B cell (primary cell): ENCODE data around the gene MACROH2A1. TPM values are rescaled to one million over a fixed set of nuclear protein-coding genes. Genes with fewer than 3 reads are reported as not detected.

Experiments used
- ATAC-seq: fragments of 200-7000 bp; cut with Tn5 transposase; one replicate; pipeline ENCODE4 v1.10.0; 2021; ENCODE audit warnings: low read depth, mild to moderate bottlenecking, moderate number of reproducible peaks, moderate library complexity
- CTCF ChIA-PET: fragments of 350-600 bp; sonication (Branson Sonifier 250); formaldehyde crosslinking; loops from one replicate; lab custom pipeline; 2021; ENCODE audit warnings: antibody characterized with exemption, inconsistent platforms; lab: Charles Lee
- POLR2A ChIA-PET: fragments of 350-600 bp; sonication (Branson Sonifier 250); formaldehyde crosslinking; loops from one replicate; lab custom pipeline; 2021; ENCODE audit warnings: antibody characterized with exemption; lab: Charles Lee
- DNase-seq: peaks from one replicate; pipeline ENCODE4 v3.0.0; 2013
- H2AFZ ChIP-seq: 2 replicates; pipeline ENCODE4 v1.6.1; 2012; ENCODE audit warnings: mild to moderate bottlenecking, low read depth, low read length; ENCODE audit not compliant: insufficient read depth, poor library complexity, severe bottlenecking
- H3K27ac ChIP-seq, 2 donors: 1 replicate in 1 of 2; 2 replicates in 1 of 2; pipeline ENCODE4 v1.5.1; 2012 to 2013; ENCODE audit warnings: low read length in 2 of 2, mild to moderate bottlenecking in 2 of 2, moderate library complexity in 1 of 2
- H3K27me3 ChIP-seq, 4 experiments: fragments of 200-600 bp in 1 of 4; sonication (generic) in 1 of 4; replicated peaks in 1 of 4; 1 replicate in 2 of 4; 2 replicates in 2 of 4; pipeline versions ENCODE4 v1.6.1 to v1.7.0; 2013 to 2016; ENCODE audit warnings: low read length in 3 of 4, mild to moderate bottlenecking in 2 of 4, mixed read lengths in 1 of 4, moderate library complexity in 1 of 4; ENCODE audit not compliant: insufficient read depth in 4 of 4, control insufficient read depth in 3 of 4; ENCODE audit errors: control extremely low read depth in 1 of 4
- H3K36me3 ChIP-seq, 2 experiments: replicated peaks in 1 of 2; 1 replicate in 1 of 2; 2 replicates in 1 of 2; pipeline versions ENCODE4 v1.6.1 to v1.7.1; 2013; ENCODE audit warnings: low read length in 1 of 2; ENCODE audit not compliant: insufficient read depth in 2 of 2, control insufficient read depth in 1 of 2; ENCODE audit errors: control extremely low read depth in 1 of 2, extremely low read depth in 1 of 2
- H3K4me1 ChIP-seq, 2 donors: fragments of 200-600 bp in 1 of 2; sonication (generic) in 1 of 2; 1 replicate in 1 of 2; 2 replicates in 1 of 2; pipeline versions ENCODE4 v1.5.1 to v1.6.1; 2013 to 2017; ENCODE audit warnings: low read length in 2 of 2; ENCODE audit not compliant: control insufficient read depth in 2 of 2, insufficient read depth in 2 of 2
- H3K4me2 ChIP-seq: replicated peaks from 2 replicates; pipeline ENCODE3; 2012; ENCODE audit warnings: mild to moderate bottlenecking, low read depth, low read length; ENCODE audit not compliant: poor library complexity, severe bottlenecking
- H3K4me3 ChIP-seq, 5 experiments: fragments of 200-600 bp in 1 of 5; sonication (generic) in 1 of 5; 1 replicate in 3 of 5; 2 replicates in 2 of 5; pipeline versions ENCODE4 v1.5.1 to v1.7.0; 2011 to 2016; ENCODE audit warnings: low read length in 4 of 5, mild to moderate bottlenecking in 4 of 5, low read depth in 2 of 5, control low read depth in 1 of 5, moderate library complexity in 1 of 5; ENCODE audit not compliant: insufficient read depth in 1 of 5; ENCODE audit errors: control extremely low read depth in 1 of 5, extremely low read depth in 1 of 5
- H3K79me2 ChIP-seq: fragments of 200-600 bp; sonication (generic); one replicate; pipeline ENCODE4 v1.6.0; 2016; ENCODE audit warnings: low read length; ENCODE audit not compliant: control insufficient read depth, insufficient read depth
- H3K9ac ChIP-seq: fragments of 200-600 bp; sonication (generic); 2 replicates; pipeline ENCODE4 v1.6.1; 2017; ENCODE audit warnings: mild to moderate bottlenecking, low read length, moderate library complexity
- H3K9me3 ChIP-seq, 3 donors: one replicate each; pipeline versions ENCODE4 v1.6.1 to v1.7.1; 2013; ENCODE audit warnings: low read length in 2 of 3; ENCODE audit not compliant: control insufficient read depth in 2 of 3, insufficient read depth in 1 of 3; ENCODE audit errors: control extremely low read depth in 1 of 3
- H4K20me1 ChIP-seq: 2 replicates; pipeline ENCODE4 v1.6.0; 2012; ENCODE audit warnings: mild to moderate bottlenecking, low read length; ENCODE audit not compliant: insufficient read depth, control insufficient read depth, poor library complexity, severe bottlenecking
- H3K27ac Mint-ChIP-seq: one replicate; pipeline ENCODE4 v1.8.0; 2021; ENCODE audit warnings: mixed read lengths
- H3K27me3 Mint-ChIP-seq: one replicate; pipeline ENCODE4 v1.8.0; 2021; ENCODE audit warnings: mixed read lengths
- H3K4me1 Mint-ChIP-seq: one replicate; pipeline ENCODE4 v1.8.0; 2021; ENCODE audit warnings: mixed read lengths
- H3K4me3 Mint-ChIP-seq: one replicate; pipeline ENCODE4 v1.8.0; 2021; ENCODE audit warnings: mixed read lengths
- H3K9me3 Mint-ChIP-seq: one replicate; pipeline ENCODE4 v1.8.0; 2022; ENCODE audit warnings: mixed read lengths; ENCODE audit not compliant: insufficient read depth
- EZH2 ChIP-seq: IDR thresholded peaks from 2 replicates; pipeline ENCODE4 v1.6.1; 2012; ENCODE audit warnings: borderline replicate concordance, low read depth, mild to moderate bottlenecking, moderate library complexity, low read length; ENCODE audit not compliant: insufficient read depth, poor library complexity, severe bottlenecking
- WGBS: methylation state at CpG from one replicate; pipeline ENCODE4 v1.1.5; 2013; ENCODE audit warnings: missing lambda C conversion rate; ENCODE audit not compliant: insufficient coverage; 5-methylcytosine and 5-hydroxymethylcytosine counted together
- intact Hi-C: fragments of 100-400 bp; cut with micrococcal nuclease; formaldehyde crosslinking; loops from one replicate; pipeline ENCODE4 v1.10.0; 2022
- polyA plus RNA-seq: library from polyadenylated mRNA; depleted of rRNA; stranded (reverse); fragments of >200 nt; gene quantifications from 2 replicates; pipeline ENCODE4 v1.2.3, GENCODE V29; 2012
- total RNA-seq, 2 donors: library from RNA; stranded (reverse); fragments of 120-200 nt in 1 of 2; gene quantifications; 1 replicate in 1 of 2; 2 replicates in 1 of 2; pipeline versions ENCODE4 v1.2.3 to v1.2.4, GENCODE V29; 2013 to 2022
- TF ChIP-seq, protein P1 (sequence below): fragments of 200-600 bp; IDR thresholded peaks from one replicate; pipeline ENCODE4 v1.8.0; 2022; ENCODE audit warnings: antibody characterized with exemption, mild to moderate bottlenecking

Gene MACROH2A1
- total and polyA plus RNA-seq, 2 donors (not counting 1 experiment from before 2014, with no cell fraction given) = 80.1 to 99.7 TPM

DNA sequence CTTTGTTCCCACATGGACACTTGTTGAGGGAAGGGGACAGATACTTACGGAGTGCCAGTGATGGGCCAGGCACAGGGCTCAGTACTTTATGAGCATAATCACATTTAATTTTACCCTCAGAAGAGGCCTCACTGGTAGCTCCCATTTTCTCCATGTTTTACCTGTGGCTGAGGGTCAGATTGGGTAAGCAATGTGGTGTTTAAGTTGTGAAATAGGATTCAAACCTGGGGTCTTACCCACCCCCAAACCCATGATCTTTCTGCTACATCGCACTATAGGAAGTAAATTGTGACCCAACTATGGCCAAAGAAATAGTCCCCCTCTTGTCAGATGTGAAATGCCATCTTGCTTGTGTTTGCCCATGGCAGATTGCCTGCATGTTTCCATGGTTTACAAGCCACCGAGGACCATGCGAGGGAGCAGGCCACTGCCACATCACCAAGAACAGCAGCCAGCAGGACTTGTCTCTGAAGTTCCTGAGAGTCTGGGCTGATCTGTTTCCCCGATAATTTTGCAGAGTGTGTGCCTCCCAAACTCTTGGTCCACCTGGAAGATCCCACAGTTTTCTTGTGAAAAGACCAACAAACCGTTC lies 95.4 kb downstream of the MACROH2A1 start:
- WGBS = 92% methylated on average over 4 of the region's 6 CpGs
- Histone ChIP-seq H3K4me1 (no peaks in the 10 kb centered on the region), H3K27ac (no peak overlapping the region), H3K4me3 (no peak overlapping the region), H3K36me3 (no peaks in the 10 kb centered on the region), H3K9ac (no peak overlapping the region), H3K79me2 (no peaks in the 10 kb centered on the region), H3K9me3 (no peaks in the 10 kb centered on the region), H3K4me2 (no peak overlapping the region), H2AFZ (no peak overlapping the region), H3K27me3 (peaks cover 0 to 6% (median 5%) of the 10 kb centered on the region in 4 experiments), H4K20me1 (no peaks in the 10 kb centered on the region)
- H3K9me3 Mint-ChIP-seq = no peaks in the 10 kb centered on the region
- no peaks in the 10 kb centered on the region for H3K4me1 Mint-ChIP-seq
- no peak for TF ChIP-seq EZH2
- TF ChIP-seq, protein P1, sequence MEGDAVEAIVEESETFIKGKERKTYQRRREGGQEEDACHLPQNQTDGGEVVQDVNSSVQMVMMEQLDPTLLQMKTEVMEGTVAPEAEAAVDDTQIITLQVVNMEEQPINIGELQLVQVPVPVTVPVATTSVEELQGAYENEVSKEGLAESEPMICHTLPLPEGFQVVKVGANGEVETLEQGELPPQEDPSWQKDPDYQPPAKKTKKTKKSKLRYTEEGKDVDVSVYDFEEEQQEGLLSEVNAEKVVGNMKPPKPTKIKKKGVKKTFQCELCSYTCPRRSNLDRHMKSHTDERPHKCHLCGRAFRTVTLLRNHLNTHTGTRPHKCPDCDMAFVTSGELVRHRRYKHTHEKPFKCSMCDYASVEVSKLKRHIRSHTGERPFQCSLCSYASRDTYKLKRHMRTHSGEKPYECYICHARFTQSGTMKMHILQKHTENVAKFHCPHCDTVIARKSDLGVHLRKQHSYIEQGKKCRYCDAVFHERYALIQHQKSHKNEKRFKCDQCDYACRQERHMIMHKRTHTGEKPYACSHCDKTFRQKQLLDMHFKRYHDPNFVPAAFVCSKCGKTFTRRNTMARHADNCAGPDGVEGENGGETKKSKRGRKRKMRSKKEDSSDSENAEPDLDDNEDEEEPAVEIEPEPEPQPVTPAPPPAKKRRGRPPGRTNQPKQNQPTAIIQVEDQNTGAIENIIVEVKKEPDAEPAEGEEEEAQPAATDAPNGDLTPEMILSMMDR = no peak
- H3K4me3 Mint-ChIP-seq = no peak overlapping the region
- CTCF ChIA-PET = no interaction called here
- POLR2A ChIA-PET = no interaction called here
- H3K27ac Mint-ChIP-seq = no peak overlapping the region
- intact Hi-C loops = no loop called here
- H3K27me3 Mint-ChIP-seq = peaks cover 30% of the 10 kb centered on the region
- no peak for DNase-seq
- no peak for ATAC-seq

DNA sequence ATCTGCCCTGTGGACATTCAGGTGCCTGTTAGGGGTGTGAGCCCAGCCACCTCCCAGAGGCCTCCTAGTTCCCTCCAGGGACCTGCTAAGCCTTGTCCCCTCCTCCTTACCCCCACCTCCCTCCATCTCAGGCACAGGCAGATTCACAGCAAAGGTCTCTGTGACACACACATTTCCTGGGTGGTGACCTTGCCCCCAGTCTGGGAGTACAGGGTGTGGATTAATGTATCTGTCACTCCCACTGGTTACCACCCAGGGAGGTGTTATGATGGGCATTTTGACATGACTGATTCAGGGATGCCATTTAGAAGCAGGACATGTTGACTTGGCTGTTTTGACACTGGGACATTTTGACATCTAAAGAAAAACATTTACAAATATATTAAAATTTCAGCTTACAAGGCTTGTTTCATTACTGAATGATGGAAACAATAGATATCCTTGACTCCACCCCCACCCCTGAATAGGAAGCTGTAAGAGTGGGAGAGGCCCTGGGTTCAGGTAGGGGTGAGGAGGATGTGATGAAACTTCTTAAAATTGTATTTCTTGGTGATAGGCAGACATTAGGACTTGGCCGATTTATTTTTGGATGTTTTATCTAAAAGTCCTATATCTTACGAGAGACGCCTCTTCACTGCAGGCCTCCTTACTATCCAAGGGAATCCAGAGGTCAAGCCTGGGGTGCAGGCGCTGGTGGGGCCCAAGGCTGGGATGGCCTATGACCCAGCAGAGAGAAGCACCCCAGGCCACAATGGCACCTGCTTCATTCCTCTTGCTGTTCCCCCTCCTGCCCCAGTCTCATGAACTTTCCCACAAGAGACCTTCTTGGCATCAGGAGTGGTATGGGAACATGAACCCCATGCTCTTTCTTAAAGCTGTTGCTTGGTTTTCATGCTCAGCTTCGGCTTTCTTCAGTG lies 101.9 kb downstream of the MACROH2A1 start:
- no peak overlapping the region for H3K4me3 ChIP-seq
- H3K4me1 Mint-ChIP-seq = no peaks in the 10 kb centered on the region
- no peak overlapping the region for H3K4me2 ChIP-seq
- peaks cover 0 to 21% (median 4%) of the 10 kb centered on the region in 4 experiments for H3K27me3 ChIP-seq
- TF ChIP-seq EZH2 = no peak
- TF ChIP-seq, protein P1 = no peak
- H2AFZ ChIP-seq = no peak overlapping the region
- H3K79me2 ChIP-seq = no peaks in the 10 kb centered on the region
- no peaks in the 10 kb centered on the region for H4K20me1 ChIP-seq
- H3K9ac ChIP-seq = no peak overlapping the region
- H3K27me3 Mint-ChIP-seq = peaks cover 39% of the 10 kb centered on the region
- no peak overlapping the region for H3K4me3 Mint-ChIP-seq
- H3K9me3 ChIP-seq = no peaks in the 10 kb centered on the region
- ChIA-PET POLR2A (no interaction called here), CTCF (no interaction called here)
- intact Hi-C loops = no loop called here
- H3K27ac Mint-ChIP-seq = no peak overlapping the region
- DNase-seq = no peak
- 83% methylated on average over 3 of the region's 5 CpGs for WGBS
- H3K36me3 ChIP-seq = no peaks in the 10 kb centered on the region
- H3K27ac ChIP-seq = no peak overlapping the region
- H3K9me3 Mint-ChIP-seq = no peaks in the 10 kb centered on the region
- H3K4me1 ChIP-seq = no peaks in the 10 kb centered on the region
- no peak for ATAC-seq
